NCI-H1694 (cell line): Measurements from ENCODE around the gene PLEK2.
"Not testable (repeated sequence)": the region's sequence is repeated elsewhere in the genome, so short reads cannot be mapped to it uniquely, and the experiment has no call there.

Source experiments
- DNase-seq: peaks from one replicate; lab custom pipeline; 2025; lab: John Stamatoyannopoulos, UW

The PLEK2 gene

DNA sequence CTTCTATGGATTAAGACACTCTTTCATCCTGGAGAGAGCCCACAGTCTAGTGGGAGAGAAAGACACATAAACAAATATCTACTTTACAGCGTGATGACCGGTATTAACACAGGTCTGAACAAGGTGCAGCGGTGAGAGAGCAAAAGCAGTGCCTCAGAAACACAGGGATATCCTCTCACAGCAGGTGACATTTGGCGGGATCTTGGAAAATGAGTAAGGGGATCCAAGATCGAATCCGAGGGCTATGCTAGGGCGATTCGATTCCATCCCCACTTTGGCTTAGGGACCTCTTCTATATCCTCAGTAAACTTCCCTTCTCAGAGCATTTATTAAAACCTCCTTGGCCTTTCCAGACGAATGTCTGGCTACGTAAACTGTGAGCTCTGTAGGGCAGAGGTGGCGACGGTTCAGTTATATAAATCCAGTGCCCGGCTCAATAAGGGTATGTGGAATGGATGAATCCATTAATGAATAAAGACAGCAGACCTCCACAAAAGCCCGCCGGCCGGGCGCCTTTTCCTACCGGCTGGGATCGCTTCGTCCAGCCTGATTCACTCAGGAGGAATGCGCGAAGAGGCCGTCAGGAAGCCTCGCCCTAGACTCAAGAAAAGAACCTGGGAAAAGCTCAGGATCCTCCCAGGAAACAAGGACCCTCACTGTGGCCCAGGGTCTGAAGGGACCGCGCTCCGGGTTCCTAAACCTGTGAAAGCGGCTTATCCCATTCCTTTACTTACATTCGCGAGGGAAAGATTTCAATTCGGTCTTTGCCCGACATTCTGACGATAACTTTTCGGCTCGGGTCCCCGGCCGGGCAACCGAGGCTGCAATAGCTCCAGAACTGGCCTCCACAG is 52.8 kb downstream of the PLEK2 start:
- no peak for DNase-seq

DNA sequence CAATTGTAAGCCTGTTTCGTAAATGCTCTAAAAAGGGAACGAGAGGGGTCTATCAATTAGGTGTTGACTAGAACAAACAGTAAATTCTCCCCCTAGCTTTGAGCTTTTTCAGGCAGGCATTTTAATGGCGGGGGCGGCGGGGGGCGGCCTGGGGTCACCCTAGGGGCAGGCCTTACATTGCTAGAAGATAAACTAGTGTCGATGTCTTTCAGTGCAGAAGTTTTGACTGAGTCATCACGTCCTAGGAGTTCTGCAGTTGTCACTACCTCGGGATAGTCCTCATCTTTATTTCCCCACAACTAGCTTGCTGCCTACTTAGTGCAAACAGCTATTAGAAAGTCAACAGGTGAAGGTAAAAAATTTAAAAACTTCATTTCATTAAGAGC is 54.0 kb downstream of the PLEK2 start:
- no peak for DNase-seq

DNA sequence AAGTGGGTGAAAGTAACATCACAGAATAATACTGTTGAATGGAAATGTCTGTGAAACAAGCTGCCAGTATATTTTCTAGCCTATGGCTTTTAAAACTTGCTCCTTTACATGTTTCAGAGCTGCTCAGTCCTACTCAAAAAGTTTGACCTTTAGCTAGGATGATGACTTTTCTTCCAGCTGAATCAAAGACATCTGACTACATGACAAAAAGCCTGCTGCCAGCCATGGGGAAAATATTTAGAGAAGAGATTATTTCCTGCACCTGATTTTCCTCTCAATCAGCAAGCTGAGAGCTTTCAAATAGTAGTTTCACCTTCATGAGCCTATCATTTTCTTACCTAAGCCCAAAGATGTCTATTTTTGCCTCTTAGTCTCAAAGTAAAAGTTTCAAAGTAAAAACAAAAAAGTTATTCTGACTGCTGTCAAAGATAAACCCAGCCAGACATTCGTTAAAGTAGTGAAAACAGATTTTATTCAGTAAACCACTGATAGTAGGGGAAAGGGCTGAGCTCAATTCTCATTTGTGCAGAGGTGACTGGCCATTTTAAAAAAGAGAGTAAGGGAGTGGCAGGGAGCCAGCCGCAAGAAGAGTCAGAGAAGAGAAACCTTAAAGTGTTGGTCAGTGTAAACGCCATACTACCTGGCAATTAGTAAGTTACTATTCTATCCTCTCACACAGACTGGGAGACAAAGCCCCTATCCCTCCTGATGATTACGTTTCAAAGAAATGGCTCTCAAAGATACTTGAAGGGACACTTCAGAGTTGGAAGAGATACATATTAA is 54.6 kb downstream of the PLEK2 start:
- DNase-seq: no peak

DNA sequence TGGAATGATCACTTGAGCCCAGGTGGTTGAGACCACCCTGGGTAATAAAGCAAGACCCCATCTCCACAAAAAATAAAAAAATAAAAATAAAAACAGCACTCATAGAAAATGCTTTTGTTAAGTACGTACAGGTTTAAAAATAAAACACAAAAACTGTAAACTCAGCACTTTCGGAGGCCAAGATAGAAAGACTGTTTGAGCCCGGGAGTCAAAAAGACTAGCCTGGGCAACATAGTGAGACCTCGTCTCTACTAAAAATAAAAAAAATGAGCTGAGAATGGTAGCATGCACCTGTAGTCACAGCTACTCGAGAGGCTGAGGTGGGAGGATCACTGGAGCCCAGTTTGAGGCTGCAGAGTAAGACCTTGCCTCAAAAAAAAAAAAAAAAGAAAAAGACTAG is 59.9 kb downstream of the PLEK2 start:
- no peak for DNase-seq

DNA sequence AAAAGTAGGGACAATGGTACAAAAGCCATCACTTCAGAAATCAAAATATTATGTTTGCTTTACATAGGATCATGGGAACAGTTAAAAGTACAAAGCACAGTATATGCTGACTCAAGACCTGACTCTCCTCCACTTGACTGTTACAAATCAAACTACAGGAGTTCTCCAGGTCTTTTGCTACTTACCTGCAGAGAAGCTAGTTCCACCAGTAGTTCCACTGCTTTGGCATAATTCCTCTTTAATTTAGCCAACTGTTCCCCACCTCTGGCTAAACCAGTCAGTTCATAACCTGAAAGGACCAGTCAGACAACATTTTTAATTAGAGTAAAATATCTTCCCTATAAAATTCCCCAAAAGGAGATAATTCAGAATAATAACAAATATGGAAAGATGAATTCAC is 66.4 kb downstream of the PLEK2 start:
- DNase-seq: no peak

DNA sequence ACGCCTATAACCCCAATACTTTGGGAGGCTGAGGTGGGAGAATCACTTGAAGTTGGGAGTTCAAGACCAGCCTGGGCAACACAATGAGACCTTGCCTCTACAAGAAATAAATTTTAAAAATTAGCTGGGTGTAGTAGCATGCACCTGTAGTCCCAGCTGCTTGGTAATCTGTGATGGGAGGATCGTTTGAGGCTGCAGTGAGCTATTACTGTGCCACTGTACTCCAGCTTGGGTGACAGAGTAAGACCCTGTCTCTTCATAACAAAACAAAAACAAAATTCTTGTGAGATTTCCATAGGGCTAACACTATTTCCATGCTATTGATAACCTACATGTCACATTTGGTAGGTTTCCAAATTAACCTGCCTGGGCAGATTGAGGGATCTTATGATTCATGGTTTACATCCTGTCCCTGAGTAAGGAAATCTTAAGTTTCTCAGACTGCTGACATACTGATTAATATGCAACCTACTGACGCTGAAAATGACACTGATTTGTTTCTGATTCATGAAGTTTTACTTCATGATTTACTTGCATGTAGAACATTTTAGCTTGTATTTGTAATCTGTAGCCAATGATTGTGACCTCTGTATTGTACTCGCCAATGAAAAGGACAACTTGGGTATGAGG is 68.2 kb downstream of the PLEK2 start:
- no peak for DNase-seq

DNA sequence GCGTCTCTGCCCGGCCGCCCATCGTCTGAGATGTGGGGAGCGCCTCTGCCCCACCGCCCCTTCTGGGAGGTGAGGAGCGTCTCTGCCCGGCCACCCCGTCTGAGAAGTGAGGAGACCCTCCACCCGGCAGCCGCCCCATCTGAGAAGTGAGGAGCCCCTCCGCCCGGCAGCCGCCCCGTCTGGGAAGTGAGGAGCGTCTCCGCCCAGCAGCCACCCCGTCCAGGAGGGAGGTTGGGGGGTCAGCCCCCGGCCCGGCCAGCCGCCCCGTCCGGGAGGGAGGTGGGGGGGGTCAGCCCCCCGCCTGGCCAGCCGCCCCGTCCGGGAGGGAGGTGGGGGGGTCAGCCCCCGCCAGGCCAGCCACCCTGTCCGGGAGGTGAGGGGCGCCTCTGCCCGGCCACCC is 70.7 kb downstream of the PLEK2 start:
- not testable (repeated sequence) for DNase-seq
